GM18867 (cell line): ENCODE data around the gene CHTF18.

Experiments
- ATAC-seq: cut with Tn5 transposase; IDR thresholded peaks from one replicate; pipeline ENCODE4 v1.9.1; 2021; ENCODE audit warnings: mild to moderate bottlenecking, moderate library complexity; ENCODE audit not compliant: unreplicated experiment

Gene CHTF18

DNA sequence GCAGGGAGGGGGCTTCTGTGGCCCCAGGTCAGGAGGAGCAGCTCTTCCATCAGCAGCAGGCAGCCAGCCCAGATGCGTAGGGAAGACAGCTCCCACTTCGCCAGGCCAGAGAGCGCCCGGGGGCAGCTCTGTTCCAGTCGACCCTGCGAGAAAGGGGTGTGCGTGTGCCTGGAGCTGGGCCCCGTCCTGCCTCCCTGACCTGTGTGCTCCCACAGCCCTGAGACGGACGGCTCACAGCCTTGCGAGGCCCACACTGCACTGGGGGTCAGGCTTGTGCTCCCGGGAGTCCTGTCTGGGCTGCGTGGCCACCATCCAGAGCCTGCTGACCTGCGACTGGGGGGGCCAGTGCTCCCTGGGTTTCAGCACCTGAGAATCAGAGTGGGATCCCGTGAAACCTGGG is 28.4 kb upstream of the CHTF18 start:
- ATAC-seq: no peak

DNA sequence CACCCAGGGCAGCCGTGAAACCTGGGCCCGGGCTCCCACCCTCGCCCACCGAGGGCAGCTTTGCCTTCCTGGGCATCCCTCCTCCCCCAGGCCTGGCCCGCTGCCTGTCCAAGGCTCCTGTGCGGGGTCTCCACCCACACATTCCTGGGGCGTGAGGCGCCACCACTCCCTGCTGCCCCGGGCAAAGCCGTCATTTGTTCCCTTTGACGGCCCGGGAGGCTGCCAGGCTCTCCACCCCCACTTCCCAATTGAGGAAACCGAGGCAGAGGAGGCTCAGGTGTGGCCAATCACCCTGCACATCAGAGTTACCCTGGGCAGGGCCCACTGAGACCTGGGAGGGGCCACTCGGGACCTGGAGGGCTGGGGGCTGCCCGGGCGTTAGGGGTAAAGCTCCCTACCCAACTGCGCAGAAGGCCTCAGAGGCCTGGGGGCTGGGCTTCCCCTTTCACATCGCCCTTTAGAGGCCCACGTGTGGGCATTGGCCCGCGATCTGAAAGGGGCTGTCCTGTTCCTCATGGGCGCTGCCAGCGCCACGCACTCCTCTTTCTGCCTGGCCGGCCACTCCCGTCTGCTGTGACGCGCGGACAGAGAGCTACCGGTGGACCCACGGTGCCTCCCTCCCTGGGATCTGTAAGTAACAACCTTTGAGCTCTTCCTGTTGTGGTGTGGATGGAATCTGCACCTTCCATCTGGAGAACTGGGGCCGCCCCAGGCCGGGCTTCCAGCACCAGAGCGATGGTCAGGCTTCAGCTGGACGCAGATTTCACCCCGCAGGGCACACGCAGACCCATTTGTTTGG is 27.7 kb upstream of the CHTF18 start, which contains the start of gene MSLN:
Gene MSLN (plus strand): TSS at position 190 of the 799 bp plus-strand sequence. CDS start 1,947 bp downstream, outside the sequence.
- no peak for ATAC-seq

- ATAC-seq: no peak
Measured at GRCh38 chr16:761625-762513, 26.6 kb upstream of the CHTF18 start.

DNA sequence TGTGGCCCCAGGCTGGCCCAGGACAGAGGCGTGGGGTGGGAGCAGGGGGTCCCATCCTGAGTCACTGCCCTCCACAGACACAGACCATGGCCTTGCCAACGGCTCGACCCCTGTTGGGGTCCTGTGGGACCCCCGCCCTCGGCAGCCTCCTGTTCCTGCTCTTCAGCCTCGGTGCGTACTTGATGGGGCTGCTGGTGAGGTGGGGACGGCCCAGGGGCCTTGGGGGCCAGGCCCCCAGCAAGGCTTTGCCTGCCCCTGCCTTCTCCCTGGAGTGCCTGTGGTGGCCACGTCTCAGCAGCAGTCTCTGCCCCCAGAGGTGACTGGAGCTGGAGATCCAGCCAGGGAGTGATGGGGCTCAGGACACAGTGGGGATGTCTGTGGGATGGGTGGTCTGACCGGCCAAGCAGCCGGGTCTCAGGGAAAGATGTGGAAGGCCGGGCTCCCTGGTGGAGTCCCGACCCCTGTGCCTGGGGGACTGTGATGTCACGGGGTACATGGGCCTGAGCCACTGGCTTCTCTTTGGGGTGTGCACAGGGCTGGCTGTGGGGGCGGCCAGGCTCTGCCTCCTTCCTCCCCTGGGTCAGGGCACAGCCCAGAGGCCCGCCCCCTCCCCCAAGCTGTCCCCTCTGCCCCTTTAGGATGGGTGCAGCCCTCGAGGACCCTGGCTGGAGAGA is 25.7 kb upstream of the CHTF18 start:
- no peak for ATAC-seq

GRCh38 chr16:763369-764183 is 24.8 kb upstream of the CHTF18 start:
- ATAC-seq: no peak

GRCh38 chr16:764184-764750 is 24.2 kb upstream of the CHTF18 start:
- ATAC-seq: no peak

GRCh38 chr16:764848-765487 is 23.5 kb upstream of the CHTF18 start:
- ATAC-seq: no peak

DNA sequence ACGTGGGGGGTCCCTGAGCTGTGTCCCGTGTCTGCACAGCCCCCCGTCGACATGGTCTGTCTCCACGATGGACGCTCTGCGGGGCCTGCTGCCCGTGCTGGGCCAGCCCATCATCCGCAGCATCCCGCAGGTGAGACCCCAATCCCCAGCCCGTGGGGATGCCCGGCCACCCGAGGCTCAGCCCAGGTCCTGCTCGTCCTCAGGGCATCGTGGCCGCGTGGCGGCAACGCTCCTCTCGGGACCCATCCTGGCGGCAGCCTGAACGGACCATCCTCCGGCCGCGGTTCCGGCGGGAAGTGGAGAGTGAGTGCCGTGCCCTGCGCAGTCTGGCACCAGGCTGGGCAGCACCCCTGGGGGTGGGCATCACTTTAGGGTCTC is 22.9 kb upstream of the CHTF18 start:
- no peak for ATAC-seq

GRCh38 chr16:766008-766819 is 22.2 kb upstream of the CHTF18 start:
- no peak for ATAC-seq

GRCh38 chr16:766820-767640 is 21.4 kb upstream of the CHTF18 start:
- no peak for ATAC-seq

DNA sequence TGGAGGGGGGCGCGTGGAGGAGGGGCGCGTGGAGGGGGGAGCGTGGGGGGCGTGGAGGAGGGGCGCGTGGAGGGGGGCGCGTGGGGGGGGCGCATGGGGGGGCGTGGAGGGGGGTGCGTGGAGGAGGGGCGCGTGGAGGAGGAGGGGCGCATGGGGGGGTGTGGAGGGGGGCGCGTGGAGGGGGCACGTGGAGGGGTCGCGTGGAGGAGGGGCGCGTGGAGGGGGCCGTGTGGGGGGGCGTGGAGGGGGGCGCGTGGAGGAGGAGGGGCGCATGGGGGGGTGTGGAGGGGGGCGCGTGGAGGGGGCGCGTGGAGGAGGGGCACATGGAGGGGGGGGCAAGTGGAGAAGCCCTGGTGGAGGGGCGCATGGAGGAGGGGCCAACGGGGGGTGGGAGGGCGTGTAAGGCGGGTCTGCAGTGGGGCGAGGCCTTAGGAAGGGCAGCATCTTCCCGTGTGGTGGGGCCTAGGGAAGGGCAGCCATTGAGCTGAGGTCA is 20.6 kb upstream of the CHTF18 start:
- ATAC-seq: no peak

GRCh38 chr16:768428-768827 is 20.0 kb upstream of the CHTF18 start:
- ATAC-seq: no peak

- no peak for ATAC-seq
Measured at GRCh38 chr16:769184-769784, 19.1 kb upstream of the CHTF18 start.

GRCh38 chr16:769934-770333 is 18.5 kb upstream of the CHTF18 start:
- ATAC-seq: no peak

GRCh38 chr16:770411-770810 is 18.0 kb upstream of the CHTF18 start:
- ATAC-seq: no peak

DNA sequence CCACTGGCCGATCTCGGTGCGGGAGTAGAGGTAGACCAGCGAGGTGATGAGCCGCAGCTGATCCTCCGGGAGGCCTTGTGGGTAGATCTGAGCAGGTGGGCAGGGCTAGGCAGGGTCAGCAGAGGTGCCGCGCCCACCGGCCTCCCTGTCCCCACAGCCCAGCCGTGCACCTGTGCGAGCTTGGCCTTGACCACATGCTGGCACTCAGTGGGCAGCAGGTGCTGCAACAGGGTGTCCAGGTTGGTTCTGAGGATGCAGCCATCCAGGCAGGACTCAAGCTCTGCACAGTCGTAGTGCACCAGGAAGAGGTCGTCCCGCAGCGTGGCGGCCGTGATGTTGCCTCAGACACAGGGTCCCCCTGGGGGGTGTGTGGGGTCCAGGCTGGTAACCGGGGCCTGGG is 15.5 kb upstream of the CHTF18 start:
- ATAC-seq: no peak
